ENCODE measurements around the gene CCDC43. TPM values are rescaled to one million over a fixed set of nuclear protein-coding genes. Genes with fewer than 3 reads are reported as not detected.
"Not testable (repeated sequence)": the region's sequence is repeated elsewhere in the genome, so short reads cannot be mapped to it uniquely, and the experiment has no call there.

Gene CCDC43
- total and polyA plus RNA-seq, 2 donors (not counting 1 experiment from before 2014, with no cell fraction given): 27.9 to 35.2 TPM

DNA sequence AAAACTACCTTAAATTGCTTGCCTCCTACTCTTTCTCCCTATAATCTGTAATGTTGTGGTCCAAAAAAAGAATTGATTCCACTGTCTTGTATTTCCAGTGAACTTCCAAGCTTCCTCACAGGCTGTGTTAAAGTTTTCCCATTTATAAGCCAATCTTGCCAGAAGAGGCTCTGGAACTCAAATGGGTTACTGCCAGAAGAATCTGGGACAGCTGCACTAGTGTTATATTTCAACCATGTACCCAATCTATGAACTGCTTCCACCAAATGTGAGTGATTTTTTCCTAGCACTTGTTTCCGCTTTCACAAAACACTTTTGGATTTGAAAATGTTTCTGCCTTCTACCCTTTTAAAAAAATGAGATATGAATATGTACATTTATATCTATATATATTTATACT is 1.8 kb downstream of the CCDC43 start:
- H3K79me2 ChIP-seq (ENCODE audit: control insufficient read depth, insufficient read depth, low read length): peaks cover 16% of the 10 kb centered on the region
- H3K4me1 ChIP-seq (ENCODE audit: control insufficient read depth, extremely low read depth, insufficient read depth, low read length): no peaks in the 10 kb centered on the region
- no peak overlapping the region for H3K27ac ChIP-seq (ENCODE audit: insufficient read depth, low read length)
- H2AFZ ChIP-seq (ENCODE audit: low read length): no peak overlapping the region
- H3K27me3 ChIP-seq (ENCODE audit: control insufficient read depth, insufficient read depth, low read length): no peaks in the 10 kb centered on the region
- no peak overlapping the region for H3K4me2 ChIP-seq (ENCODE audit: extremely low read depth, insufficient read depth, low read length)
- no peaks in the 10 kb centered on the region for H3K9me3 ChIP-seq (ENCODE audit: control insufficient read depth, insufficient read depth, low read depth, low read length)
- H3K9ac ChIP-seq (ENCODE audit: insufficient read depth, low read length): no peak overlapping the region
- H3K36me3 ChIP-seq (ENCODE audit: control insufficient read depth, insufficient read depth, low read length): no peaks in the 10 kb centered on the region
- DNase-seq (ENCODE audit: low read depth in 2 of 2): no peak
- no peaks in the 10 kb centered on the region for H4K20me1 ChIP-seq (ENCODE audit: control insufficient read depth, extremely low read depth, insufficient read depth, low read length)
- H3K4me3 ChIP-seq (replicated peaks in 1 of 4; ENCODE audit: control extremely low read depth in 1 of 4, insufficient read depth in 1 of 4, low read depth in 3 of 4, low read length in 4 of 4): no peak overlapping the region
- TF ChIP-seq EZH2 (IDR thresholded peaks at IDR 0.05; ENCODE audit: low read length, missing control alignments): no peak
- TF ChIP-seq, protein P1, sequence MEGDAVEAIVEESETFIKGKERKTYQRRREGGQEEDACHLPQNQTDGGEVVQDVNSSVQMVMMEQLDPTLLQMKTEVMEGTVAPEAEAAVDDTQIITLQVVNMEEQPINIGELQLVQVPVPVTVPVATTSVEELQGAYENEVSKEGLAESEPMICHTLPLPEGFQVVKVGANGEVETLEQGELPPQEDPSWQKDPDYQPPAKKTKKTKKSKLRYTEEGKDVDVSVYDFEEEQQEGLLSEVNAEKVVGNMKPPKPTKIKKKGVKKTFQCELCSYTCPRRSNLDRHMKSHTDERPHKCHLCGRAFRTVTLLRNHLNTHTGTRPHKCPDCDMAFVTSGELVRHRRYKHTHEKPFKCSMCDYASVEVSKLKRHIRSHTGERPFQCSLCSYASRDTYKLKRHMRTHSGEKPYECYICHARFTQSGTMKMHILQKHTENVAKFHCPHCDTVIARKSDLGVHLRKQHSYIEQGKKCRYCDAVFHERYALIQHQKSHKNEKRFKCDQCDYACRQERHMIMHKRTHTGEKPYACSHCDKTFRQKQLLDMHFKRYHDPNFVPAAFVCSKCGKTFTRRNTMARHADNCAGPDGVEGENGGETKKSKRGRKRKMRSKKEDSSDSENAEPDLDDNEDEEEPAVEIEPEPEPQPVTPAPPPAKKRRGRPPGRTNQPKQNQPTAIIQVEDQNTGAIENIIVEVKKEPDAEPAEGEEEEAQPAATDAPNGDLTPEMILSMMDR (conservative IDR thresholded peaks at IDR 0.05 in 1 of 2, IDR thresholded peaks at IDR 0.05 in 1 of 2; ENCODE audit: low read depth in 1 of 2, low read length in 2 of 2): no peak

DNA sequence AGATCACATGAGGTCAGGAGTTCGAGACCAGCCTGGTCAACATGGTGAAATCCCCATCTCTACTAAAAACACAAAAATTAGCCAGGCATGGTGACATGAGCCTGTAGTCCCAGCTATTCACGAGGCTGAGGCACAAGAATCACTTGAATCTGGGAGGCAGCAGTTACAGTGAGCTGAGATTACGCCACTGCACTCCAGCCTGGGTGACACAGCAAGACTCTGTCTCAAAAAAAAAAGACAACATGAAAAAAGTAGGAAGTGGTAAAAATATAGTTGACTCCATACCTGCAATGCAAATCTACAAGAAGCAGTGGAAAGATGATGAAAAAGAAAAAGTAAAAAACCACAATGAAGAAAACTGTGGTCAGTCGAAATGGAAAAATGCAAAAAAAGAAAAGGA is 6.3 kb downstream of the CCDC43 start:
- H4K20me1 ChIP-seq (ENCODE audit: control insufficient read depth, extremely low read depth, insufficient read depth, low read length); H3K79me2 ChIP-seq (ENCODE audit: control insufficient read depth, insufficient read depth, low read length); H3K27ac ChIP-seq (ENCODE audit: insufficient read depth, low read length); H3K4me2 ChIP-seq (ENCODE audit: extremely low read depth, insufficient read depth, low read length); H3K9me3 ChIP-seq (ENCODE audit: control insufficient read depth, insufficient read depth, low read depth, low read length); H3K36me3 ChIP-seq (ENCODE audit: control insufficient read depth, insufficient read depth, low read length); DNase-seq (ENCODE audit: low read depth in 2 of 2); H3K9ac ChIP-seq (ENCODE audit: insufficient read depth, low read length); H2AFZ ChIP-seq (ENCODE audit: low read length); H3K27me3 ChIP-seq (ENCODE audit: control insufficient read depth, insufficient read depth, low read length); H3K4me3 ChIP-seq (replicated peaks in 1 of 4; ENCODE audit: control extremely low read depth in 1 of 4, insufficient read depth in 1 of 4, low read depth in 3 of 4, low read length in 4 of 4); H3K4me1 ChIP-seq (ENCODE audit: control insufficient read depth, extremely low read depth, insufficient read depth, low read length): not testable (repeated sequence)

DNA sequence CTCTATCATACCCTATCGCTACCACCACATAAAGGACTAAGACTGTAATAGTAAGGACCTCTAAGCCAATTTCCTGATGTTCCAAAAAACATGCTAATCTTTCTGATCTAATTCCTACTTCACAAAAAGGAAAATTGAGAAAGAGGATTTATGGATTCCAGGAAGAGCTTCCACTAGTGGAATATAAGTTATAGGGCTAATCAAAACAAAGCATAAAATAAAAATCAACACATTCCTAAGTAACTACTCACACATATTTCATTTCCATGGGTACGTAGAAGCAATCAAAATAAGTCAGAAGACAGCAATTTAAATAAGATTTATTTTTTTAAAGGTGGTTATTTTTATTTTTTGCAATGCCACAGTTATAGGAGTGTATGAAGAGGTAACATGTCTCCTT is 12.4 kb downstream of the CCDC43 start:
- Histone ChIP-seq H3K4me2 (ENCODE audit: extremely low read depth, insufficient read depth, low read length) (peak overlapping the region; percentile 55), H3K27me3 (ENCODE audit: control insufficient read depth, insufficient read depth, low read length) (no peaks in the 10 kb centered on the region)

More for the DNA sequence above, 12.4 kb downstream of the CCDC43 start:
- no peak overlapping the region for H3K27ac ChIP-seq (ENCODE audit: insufficient read depth, low read length)
- DNase-seq (ENCODE audit: low read depth in 2 of 2): peak; percentile 18 to 52
- H3K4me3 ChIP-seq (replicated peaks in 1 of 4; ENCODE audit: control extremely low read depth in 1 of 4, insufficient read depth in 1 of 4, low read depth in 3 of 4, low read length in 4 of 4): no peak overlapping the region
- H3K4me1 ChIP-seq (ENCODE audit: control insufficient read depth, extremely low read depth, insufficient read depth, low read length): peaks cover 2% of the 10 kb centered on the region
- H2AFZ ChIP-seq (ENCODE audit: low read length): no peak overlapping the region
- TF ChIP-seq, protein P1 (conservative IDR thresholded peaks at IDR 0.05 in 1 of 2, IDR thresholded peaks at IDR 0.05 in 1 of 2; ENCODE audit: low read depth in 1 of 2, low read length in 2 of 2): no peak
- TF ChIP-seq EZH2 (IDR thresholded peaks at IDR 0.05; ENCODE audit: low read length, missing control alignments): no peak
- no peaks in the 10 kb centered on the region for H4K20me1 ChIP-seq (ENCODE audit: control insufficient read depth, extremely low read depth, insufficient read depth, low read length)
- no peaks in the 10 kb centered on the region for H3K36me3 ChIP-seq (ENCODE audit: control insufficient read depth, insufficient read depth, low read length)
- H3K9ac ChIP-seq (ENCODE audit: insufficient read depth, low read length): no peak overlapping the region
- H3K9me3 ChIP-seq (ENCODE audit: control insufficient read depth, insufficient read depth, low read depth, low read length): no peaks in the 10 kb centered on the region
- no peaks in the 10 kb centered on the region for H3K79me2 ChIP-seq (ENCODE audit: control insufficient read depth, insufficient read depth, low read length)
